HepG2 (cell line): ENCODE measurements around the gene PTGES3. TPM values are rescaled to one million over a fixed set of nuclear protein-coding genes. Genes with fewer than 3 reads are reported as not detected.

Source experiments
- NFIB ChIP-seq: sonication (generic); formaldehyde crosslinking; IDR thresholded peaks from 2 replicates; pipeline ENCODE4 v1.9.0; 2021; ENCODE audit warnings: missing genetic modification reagents, mild to moderate bottlenecking, borderline replicate concordance
- PRMT3 ChIP-seq: sonication (generic); formaldehyde crosslinking; IDR thresholded peaks from 2 replicates; pipeline ENCODE4 v1.8.1; 2022; ENCODE audit warnings: low read depth, mild to moderate bottlenecking, moderate library complexity, missing genetic modification reagents, borderline replicate concordance
- RFX5 ChIP-seq: IDR thresholded peaks from 2 replicates; pipeline ENCODE4 v1.6.1; 2011; ENCODE audit warnings: low read depth, low read length, improper control_type of control experiment
- SMC3 ChIP-seq: IDR thresholded peaks from 2 replicates; pipeline ENCODE4 v1.6.1; 2011; ENCODE audit warnings: low read length, improper control_type of control experiment
- TOPORS ChIP-seq: sonication (generic); formaldehyde crosslinking; IDR thresholded peaks from 2 replicates; pipeline ENCODE4 v1.8.0; 2023; ENCODE audit warnings: mild to moderate bottlenecking, missing genetic modification reagents
- ZEB1 ChIP-seq: IDR thresholded peaks from 2 replicates; pipeline ENCODE4 v1.6.1; 2012; ENCODE audit warnings: mild to moderate bottlenecking, low read depth, inconsistent platforms; ENCODE audit not compliant: insufficient replicate concordance
- ZMYM4 ChIP-seq: sonication (generic); formaldehyde crosslinking; IDR thresholded peaks from 2 replicates; pipeline ENCODE4 v1.8.1; 2023; ENCODE audit warnings: mild to moderate bottlenecking, missing genetic modification reagents
- ZNF33B ChIP-seq: sonication (generic); formaldehyde crosslinking; IDR thresholded peaks from 2 replicates; pipeline ENCODE4 v1.5.1; 2020; ENCODE audit warnings: mild to moderate bottlenecking, missing genetic modification reagents
- ZNF598 ChIP-seq: sonication (generic); formaldehyde crosslinking; IDR thresholded peaks from 2 replicates; pipeline ENCODE4 v1.5.1; 2020; ENCODE audit warnings: mild to moderate bottlenecking, missing genetic modification reagents, borderline replicate concordance
- ZNF703 ChIP-seq: sonication (generic); formaldehyde crosslinking; IDR thresholded peaks from 2 replicates; pipeline ENCODE4 v1.5.1; 2020; ENCODE audit warnings: missing genetic modification reagents, mild to moderate bottlenecking, moderate library complexity, borderline replicate concordance
- ZNF772 ChIP-seq: sonication (generic); formaldehyde crosslinking; IDR thresholded peaks from 2 replicates; pipeline ENCODE4 v1.5.0; 2020; ENCODE audit warnings: mild to moderate bottlenecking, missing genetic modification reagents
- ZNF777 ChIP-seq: sonication (generic); formaldehyde crosslinking; IDR thresholded peaks from 2 replicates; pipeline ENCODE4 v1.4.0; 2020; ENCODE audit warnings: missing genetic modification reagents
- polyA plus RNA-seq, 8 experiments: library from polyadenylated mRNA; depleted of rRNA in 3 of 8; stranded (reverse) in 7 of 8; unstranded in 1 of 8; fragments of >200 nt; fragmentation: Illumina TruSeq in 4 of 8; extraction: Trizol in 4 of 8; gene quantifications; 2 replicates each; pipeline versions ENCODE4 v1.2.1 to v1.2.3, GENCODE V29; 2011 to 2016; ENCODE audit warnings: low read depth in 4 of 8, missing spikeins in 1 of 8, mixed read lengths in 1 of 8; ENCODE audit not compliant: insufficient read depth in 1 of 8
- total RNA-seq, 5 experiments: library from RNA; depleted of rRNA; stranded (reverse); fragments of >200 nt; fragmentation: Illumina TruSeq; extraction: Trizol; gene quantifications; 2 replicates each; pipeline ENCODE4 v1.2.3, GENCODE V29; 2016; ENCODE audit warnings: low read depth in 1 of 5
- TF ChIP-seq, protein P1 (sequence below): sonication (generic); formaldehyde crosslinking; IDR thresholded peaks from one replicate; pipeline ENCODE4 v1.5.1; 2020; ENCODE audit warnings: mild to moderate bottlenecking, missing genetic modification reagents; ENCODE audit errors: not compliant biosample characterization
- TF ChIP-seq, protein P2 (sequence below): sonication (generic); formaldehyde crosslinking; IDR thresholded peaks from 2 replicates; pipeline ENCODE4 v1.4.0; 2020; ENCODE audit warnings: missing genetic modification reagents
- TF ChIP-seq, protein P3 (sequence below): sonication (generic); formaldehyde crosslinking; IDR thresholded peaks from 2 replicates; pipeline ENCODE4 v1.4.0; 2020; ENCODE audit warnings: missing genetic modification reagents, borderline replicate concordance

The PTGES3 gene
- total and polyA plus RNA-seq, 2 of the 13 experiments (the other 11 are each of a cell fraction or from before 2014, with no cell fraction given): 54.4 to 159 TPM

DNA sequence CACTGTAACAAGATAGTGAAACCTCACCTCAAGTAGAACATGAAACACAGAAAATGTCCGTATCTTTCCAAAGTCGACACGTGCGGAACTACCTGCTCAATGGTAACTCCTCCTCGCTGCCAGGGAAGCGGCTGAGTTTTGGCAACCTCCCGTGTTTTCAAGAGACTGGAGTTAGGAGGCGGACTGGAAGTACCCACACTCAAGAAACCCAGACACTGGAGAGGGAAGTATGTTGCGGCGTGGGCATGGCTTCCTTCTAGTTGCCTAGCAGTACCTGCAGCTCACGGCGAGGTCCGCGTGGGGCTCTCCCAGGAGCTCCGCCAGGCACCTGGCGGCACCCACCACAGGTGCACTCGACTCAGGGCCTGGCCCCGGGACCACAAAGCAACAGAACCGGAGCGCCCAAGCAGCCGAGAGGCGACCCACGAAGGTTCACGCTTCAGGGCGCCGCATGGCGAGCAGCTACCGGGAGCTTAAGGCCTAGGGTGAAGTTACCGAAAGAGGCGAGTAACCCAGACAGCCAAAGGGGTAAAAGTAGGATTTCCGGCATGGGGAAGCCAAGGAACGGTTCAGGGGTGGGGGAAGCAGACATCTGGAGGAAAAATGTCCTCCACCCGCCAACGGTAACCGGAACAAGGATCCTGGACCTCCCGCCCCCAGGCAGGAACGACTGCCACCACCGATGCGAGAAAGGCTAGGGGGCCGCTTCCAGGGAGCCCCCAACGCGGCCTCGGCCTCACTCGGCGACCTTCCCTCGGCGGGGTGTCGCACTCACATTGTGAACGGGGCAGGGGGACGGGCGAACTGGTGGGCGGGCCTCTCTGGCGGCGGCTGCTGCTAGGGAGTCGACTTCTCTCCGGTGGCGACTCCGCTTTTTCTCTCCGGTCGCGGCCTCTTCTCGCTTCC is 608 bp downstream of the PTGES3 start (continued):
- TF ChIP-seq, protein P1, sequence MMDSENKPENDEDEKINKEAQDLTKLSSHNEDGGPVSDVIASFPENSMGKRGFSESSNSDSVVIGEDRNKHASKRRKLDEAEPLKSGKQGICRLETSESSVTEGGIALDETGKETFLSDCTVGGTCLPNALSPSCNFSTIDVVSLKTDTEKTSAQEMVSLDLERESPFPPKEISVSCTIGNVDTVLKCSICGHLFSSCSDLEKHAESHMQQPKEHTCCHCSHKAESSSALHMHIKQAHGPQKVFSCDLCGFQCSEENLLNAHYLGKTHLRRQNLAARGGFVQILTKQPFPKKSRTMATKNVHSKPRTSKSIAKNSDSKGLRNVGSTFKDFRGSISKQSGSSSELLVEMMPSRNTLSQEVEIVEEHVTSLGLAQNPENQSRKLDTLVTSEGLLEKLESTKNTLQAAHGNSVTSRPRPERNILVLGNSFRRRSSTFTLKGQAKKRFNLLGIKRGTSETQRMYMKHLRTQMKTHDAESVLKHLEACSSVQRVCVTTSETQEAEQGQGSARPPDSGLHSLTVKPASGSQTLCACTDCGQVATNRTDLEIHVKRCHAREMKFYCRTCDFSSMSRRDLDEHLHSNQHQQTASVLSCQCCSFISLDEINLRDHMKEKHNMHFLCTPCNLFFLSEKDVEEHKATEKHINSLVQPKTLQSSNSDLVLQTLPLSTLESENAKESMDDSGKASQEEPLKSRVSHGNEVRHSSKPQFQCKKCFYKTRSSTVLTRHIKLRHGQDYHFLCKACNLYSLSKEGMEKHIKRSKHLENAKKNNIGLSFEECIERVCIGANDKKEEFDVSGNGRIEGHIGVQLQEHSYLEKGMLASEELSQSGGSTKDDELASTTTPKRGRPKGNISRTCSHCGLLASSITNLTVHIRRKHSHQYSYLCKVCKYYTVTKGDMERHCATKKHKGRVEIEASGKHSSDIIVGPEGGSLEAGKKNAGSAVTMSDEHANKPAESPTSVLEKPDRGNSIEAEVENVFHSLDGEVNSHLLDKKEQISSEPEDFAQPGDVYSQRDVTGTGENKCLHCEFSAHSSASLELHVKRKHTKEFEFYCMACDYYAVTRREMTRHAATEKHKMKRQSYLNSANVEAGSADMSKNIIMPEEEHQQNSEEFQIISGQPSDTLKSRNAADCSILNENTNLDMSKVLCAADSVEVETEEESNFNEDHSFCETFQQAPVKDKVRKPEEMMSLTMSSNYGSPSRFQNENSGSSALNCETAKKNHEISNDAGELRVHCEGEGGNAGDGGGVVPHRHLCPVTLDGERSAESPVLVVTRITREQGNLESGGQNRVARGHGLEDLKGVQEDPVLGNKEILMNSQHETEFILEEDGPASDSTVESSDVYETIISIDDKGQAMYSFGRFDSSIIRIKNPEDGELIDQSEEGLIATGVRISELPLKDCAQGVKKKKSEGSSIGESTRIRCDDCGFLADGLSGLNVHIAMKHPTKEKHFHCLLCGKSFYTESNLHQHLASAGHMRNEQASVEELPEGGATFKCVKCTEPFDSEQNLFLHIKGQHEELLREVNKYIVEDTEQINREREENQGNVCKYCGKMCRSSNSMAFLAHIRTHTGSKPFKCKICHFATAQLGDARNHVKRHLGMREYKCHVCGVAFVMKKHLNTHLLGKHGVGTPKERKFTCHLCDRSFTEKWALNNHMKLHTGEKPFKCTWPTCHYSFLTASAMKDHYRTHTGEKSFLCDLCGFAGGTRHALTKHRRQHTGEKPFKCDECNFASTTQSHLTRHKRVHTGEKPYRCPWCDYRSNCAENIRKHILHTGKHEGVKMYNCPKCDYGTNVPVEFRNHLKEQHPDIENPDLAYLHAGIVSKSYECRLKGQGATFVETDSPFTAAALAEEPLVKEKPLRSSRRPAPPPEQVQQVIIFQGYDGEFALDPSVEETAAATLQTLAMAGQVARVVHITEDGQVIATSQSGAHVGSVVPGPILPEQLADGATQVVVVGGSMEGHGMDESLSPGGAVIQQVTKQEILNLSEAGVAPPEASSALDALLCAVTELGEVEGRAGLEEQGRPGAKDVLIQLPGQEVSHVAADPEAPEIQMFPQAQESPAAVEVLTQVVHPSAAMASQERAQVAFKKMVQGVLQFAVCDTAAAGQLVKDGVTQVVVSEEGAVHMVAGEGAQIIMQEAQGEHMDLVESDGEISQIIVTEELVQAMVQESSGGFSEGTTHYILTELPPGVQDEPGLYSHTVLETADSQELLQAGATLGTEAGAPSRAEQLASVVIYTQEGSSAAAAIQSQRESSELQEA (CRISPR knock-in tag): peak; percentile 83
- TF ChIP-seq ZNF33B (CRISPR knock-in tag): no peak
- TF ChIP-seq RFX5: 0 out of 2 replicates have a peak, but pooled peaks have one; percentile 4
- peak; percentile 20; the same call in 1 of the 2 replicates for TF ChIP-seq ZNF777 (CRISPR knock-in tag)
- no peak for TF ChIP-seq PRMT3 (CRISPR knock-in tag)
- TF ChIP-seq ZNF772 (CRISPR knock-in tag): no peak
- no peak for TF ChIP-seq NFIB
- TF ChIP-seq SMC3: no peak
- peak; percentile 91; the same call in 1 of the 2 replicates for TF ChIP-seq TOPORS (CRISPR knock-in tag)
- peak; percentile 14 for TF ChIP-seq ZEB1
- TF ChIP-seq, protein P2, sequence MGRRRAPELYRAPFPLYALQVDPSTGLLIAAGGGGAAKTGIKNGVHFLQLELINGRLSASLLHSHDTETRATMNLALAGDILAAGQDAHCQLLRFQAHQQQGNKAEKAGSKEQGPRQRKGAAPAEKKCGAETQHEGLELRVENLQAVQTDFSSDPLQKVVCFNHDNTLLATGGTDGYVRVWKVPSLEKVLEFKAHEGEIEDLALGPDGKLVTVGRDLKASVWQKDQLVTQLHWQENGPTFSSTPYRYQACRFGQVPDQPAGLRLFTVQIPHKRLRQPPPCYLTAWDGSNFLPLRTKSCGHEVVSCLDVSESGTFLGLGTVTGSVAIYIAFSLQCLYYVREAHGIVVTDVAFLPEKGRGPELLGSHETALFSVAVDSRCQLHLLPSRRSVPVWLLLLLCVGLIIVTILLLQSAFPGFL (CRISPR knock-in tag): 0 out of 2 replicates have a peak, but pooled peaks have one; percentile 21
- TF ChIP-seq ZNF598 (CRISPR knock-in tag): peak; percentile 57; the same call in 1 of the 2 replicates
- TF ChIP-seq, protein P3, sequence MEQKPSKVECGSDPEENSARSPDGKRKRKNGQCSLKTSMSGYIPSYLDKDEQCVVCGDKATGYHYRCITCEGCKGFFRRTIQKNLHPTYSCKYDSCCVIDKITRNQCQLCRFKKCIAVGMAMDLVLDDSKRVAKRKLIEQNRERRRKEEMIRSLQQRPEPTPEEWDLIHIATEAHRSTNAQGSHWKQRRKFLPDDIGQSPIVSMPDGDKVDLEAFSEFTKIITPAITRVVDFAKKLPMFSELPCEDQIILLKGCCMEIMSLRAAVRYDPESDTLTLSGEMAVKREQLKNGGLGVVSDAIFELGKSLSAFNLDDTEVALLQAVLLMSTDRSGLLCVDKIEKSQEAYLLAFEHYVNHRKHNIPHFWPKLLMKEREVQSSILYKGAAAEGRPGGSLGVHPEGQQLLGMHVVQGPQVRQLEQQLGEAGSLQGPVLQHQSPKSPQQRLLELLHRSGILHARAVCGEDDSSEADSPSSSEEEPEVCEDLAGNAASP: no peak
- TF ChIP-seq ZNF703 (CRISPR knock-in tag): peak; percentile 89; the same call in 1 of the 2 replicates
- TF ChIP-seq ZMYM4 (CRISPR knock-in tag): no peak
